Measurements from ENCODE around the gene TPST2. TPM values are rescaled to one million over a fixed set of nuclear protein-coding genes. Genes with fewer than 3 reads are reported as not detected.

The TPST2 gene
- total and polyA plus RNA-seq, 9 of the 15 experiments (the other 6 are each of a cell fraction or from before 2014, with no cell fraction given) = 14.2 to 123 (median 60.1) TPM

DNA sequence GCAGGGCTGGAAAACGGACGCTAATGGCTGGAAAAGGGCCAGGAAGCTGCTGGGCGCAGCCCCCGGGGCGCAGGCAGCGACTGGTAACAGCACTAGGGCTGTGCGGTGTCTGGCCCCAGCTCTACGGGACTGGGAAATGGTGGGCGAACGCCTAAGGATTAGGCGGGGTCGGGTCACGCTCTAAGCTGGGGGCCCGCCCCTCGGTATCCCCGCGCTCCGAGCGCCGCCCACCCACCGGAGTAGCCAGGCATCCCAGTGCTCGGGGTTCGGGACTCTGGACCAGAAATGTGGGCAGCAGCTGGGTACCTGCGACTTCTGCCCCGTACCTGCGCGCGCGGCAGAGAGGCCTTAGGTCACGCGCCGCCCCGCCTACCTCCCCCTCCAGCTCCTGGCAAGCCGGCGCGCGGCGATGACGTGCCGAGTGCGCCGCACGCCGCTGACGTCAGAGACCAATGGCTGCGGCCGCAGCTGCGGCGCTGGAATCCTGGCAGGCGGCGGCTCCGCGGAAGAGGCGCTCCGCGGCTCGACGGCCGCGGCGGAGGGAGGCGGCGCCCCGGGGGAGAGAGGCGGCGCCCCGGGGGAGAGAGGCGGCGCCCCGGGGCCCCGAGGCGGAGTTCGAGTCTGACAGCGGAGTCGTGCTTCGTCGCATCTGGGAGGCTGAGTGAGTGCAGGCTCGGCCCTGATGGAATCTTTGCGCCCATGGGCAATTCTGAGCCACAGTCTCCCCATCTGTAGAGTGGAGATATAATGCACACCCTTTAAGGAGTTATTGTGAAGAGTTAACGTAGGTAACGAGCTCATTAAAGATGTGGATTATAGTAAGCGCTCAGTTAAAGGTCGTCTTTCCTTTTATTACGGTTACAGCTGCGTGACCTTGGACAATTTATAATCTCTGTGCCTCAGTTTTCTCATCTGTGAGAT, 106.2 kb downstream of the TPST2 start, which contains the start of the genes HPS4 and SRRD (continued):
- TF ChIP-seq NR2C2 (CRISPR knock-in tag; IDR thresholded peaks at IDR 0.05) (peak; percentile 85), NR2C2 (tag; IDR thresholded peaks at IDR 0.05) (peak; percentile 86), SP2 (IDR thresholded peaks at IDR 0.05; ENCODE audit: extremely low read depth, low read depth, low read length, poor library complexity, severe bottlenecking) (no peak), KLF1 (tag; IDR thresholded peaks at IDR 0.05) (no peak), ASH1L (IDR thresholded peaks at IDR 0.05; ENCODE audit: borderline replicate concordance, low read depth, partially characterized antibody) (no peak), KDM4B (IDR thresholded peaks at IDR 0.05; ENCODE audit: borderline replicate concordance in 2 of 2, low read depth in 1 of 2) (peak in 1 of 2 experiments; percentile 50; a peak in 1 of 4 replicates), E2F5 (CRISPR knock-in tag; IDR thresholded peaks at IDR 0.05) (no peak), PHB2 (IDR thresholded peaks at IDR 0.05; ENCODE audit: low read depth) (no peak), ILF3 (IDR thresholded peaks at IDR 0.05; ENCODE audit: borderline replicate concordance) (no peak), KLF13 (tag; IDR thresholded peaks at IDR 0.05; ENCODE audit: borderline replicate concordance, low read depth) (peak; percentile 91), SMC3 (conservative IDR thresholded peaks at IDR 0.05; ENCODE audit: insufficient read depth, low read depth, low read length) (no peak), NFIC (IDR thresholded peaks at IDR 0.05) (peak; percentile 54; the same call in 1 of the 2 replicates), GTF2E2 (tag; IDR thresholded peaks at IDR 0.05) (no peak; the same call in 1 of the 2 replicates), NFYB (IDR thresholded peaks at IDR 0.05; ENCODE audit: extremely low read depth, insufficient read length) (no peak), POLR2H (tag; IDR thresholded peaks at IDR 0.05; ENCODE audit: low read depth) (no peak), ATF4 (CRISPR knock-in tag; IDR thresholded peaks at IDR 0.05) (no peak)
- TF ChIP-seq, protein P1, sequence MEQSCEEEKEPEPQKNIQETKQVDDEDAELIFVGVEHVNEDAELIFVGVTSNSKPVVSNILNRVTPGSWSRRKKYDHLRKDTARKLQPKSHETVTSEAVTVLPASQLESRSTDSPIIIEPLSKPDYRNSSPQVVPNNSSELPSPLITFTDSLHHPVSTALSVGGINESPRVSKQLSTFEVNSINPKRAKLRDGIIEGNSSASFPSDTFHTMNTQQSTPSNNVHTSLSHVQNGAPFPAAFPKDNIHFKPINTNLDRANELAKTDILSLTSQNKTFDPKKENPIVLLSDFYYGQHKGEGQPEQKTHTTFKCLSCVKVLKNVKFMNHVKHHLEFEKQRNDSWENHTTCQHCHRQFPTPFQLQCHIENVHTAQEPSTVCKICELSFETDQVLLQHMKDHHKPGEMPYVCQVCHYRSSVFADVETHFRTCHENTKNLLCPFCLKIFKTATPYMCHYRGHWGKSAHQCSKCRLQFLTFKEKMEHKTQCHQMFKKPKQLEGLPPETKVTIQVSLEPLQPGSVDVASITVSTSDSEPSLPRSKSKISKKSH (CRISPR knock-in tag; IDR thresholded peaks at IDR 0.05) = no peak
- TF ChIP-seq, protein P2, sequence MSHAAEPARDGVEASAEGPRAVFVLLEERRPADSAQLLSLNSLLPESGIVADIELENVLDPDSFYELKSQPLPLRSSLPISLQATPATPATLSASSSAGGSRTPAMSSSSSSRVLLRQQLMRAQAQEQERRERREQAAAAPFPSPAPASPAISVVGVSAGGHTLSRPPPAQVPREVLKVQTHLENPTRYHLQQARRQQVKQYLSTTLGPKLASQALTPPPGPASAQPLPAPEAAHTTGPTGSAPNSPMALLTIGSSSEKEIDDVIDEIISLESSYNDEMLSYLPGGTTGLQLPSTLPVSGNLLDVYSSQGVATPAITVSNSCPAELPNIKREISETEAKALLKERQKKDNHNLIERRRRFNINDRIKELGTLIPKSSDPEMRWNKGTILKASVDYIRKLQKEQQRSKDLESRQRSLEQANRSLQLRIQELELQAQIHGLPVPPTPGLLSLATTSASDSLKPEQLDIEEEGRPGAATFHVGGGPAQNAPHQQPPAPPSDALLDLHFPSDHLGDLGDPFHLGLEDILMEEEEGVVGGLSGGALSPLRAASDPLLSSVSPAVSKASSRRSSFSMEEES (CRISPR knock-in tag; IDR thresholded peaks at IDR 0.05) = peak; percentile 65
- TF ChIP-seq, protein P3, sequence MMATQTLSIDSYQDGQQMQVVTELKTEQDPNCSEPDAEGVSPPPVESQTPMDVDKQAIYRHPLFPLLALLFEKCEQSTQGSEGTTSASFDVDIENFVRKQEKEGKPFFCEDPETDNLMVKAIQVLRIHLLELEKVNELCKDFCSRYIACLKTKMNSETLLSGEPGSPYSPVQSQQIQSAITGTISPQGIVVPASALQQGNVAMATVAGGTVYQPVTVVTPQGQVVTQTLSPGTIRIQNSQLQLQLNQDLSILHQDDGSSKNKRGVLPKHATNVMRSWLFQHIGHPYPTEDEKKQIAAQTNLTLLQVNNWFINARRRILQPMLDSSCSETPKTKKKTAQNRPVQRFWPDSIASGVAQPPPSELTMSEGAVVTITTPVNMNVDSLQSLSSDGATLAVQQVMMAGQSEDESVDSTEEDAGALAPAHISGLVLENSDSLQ (IDR thresholded peaks at IDR 0.05) = no peak
